GM21786 (cell line): ENCODE measurements around the gene ZSCAN1.
"Not testable (repeated sequence)": the region's sequence is repeated elsewhere in the genome, so short reads cannot be mapped to it uniquely, and the experiment has no call there.

ENCODE experiments used
- ATAC-seq: cut with Tn5 transposase; IDR thresholded peaks from one replicate; pipeline ENCODE4 v1.9.1; 2021; ENCODE audit not compliant: unreplicated experiment

Gene ZSCAN1, protein sequence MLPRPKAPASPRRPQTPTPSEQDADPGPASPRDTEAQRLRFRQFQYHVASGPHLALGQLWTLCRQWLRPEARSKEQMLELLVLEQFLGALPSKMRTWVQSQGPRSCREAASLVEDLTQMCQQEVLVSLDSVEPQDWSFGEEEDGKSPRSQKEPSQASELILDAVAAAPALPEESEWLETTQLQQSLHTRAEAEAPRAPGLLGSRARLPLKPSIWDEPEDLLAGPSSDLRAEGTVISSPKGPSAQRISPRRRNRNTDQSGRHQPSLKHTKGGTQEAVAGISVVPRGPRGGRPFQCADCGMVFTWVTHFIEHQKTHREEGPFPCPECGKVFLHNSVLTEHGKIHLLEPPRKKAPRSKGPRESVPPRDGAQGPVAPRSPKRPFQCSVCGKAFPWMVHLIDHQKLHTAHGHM

DNA sequence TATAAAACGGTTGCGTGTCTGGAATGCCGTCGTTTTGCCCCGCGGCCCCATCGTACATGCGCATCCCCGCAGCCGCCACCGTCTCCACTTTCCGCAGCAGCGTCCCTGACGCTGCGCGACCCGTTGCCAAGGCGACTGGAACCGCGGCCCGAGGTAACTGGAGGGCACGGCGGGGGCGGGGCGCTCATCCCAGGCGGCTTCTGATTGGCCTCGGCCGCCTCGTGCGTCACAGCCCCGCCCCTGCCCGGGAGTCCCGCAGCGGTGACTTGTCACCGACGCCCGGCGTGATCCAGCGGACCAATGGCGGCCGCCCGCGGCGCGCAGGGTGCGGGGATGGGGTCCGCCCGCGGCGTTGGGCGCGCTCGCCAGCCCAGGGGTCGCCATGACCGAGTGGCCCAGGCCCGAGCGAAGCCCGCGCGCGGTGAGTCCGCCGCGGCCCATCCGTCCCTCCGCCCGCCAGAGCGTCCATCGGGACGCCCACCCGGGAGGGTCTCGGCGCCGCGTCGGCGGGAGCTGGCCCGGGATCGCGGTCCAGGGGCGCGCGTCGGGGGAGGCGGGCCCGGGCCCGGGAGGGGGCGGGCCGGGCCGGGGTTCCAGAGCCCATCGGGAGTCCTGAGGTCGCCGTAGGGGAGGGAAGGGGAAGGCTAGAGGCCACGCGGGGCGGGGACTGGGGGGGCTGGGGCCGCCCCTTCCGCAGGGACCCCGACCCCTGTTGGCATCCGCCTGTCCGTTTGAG is at the start of gene ZSCAN1:
Gene ZSCAN1 (plus strand): TSS at position 285 of the 736 bp plus-strand sequence. CDS start 3,812 bp downstream, outside the sequence.
- no peak for ATAC-seq

DNA sequence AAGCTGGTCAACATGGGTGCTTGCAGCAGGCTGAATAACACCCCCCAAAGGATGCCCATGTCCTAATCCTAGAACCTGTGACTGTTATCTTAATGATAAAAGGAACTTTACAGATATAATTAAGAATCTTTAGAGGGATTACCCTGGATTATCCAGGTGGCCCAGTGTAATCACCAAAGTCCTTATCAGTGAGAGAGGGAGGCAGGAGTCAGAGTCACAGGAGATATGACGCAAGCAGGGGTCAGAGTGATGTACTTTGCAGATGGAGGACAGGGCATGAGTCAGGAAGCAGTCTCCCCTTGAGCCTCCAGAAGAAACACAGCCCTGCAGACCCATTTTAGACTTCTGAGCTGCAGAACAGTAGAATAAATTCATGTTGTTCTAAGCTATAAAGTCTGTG is 41.0 kb upstream of the ZSCAN1 start:
- ATAC-seq: no peak

DNA sequence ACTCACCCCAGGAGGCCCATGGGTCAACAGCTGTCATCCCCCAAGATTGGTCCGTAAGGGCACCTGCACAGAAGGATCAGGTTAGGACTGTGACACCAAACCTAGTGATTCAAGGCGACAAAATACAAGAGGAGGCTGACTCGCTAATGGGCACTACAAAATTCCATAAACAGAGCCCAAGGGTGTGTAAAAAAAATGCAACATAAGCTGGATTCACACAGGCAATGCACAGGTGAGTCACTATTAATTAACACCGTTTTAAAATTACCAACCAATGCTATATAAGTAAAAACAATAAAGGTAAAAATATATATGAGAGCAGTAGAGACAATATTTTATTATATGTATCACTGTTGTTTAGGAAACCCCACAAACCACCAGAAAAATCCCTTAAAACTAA is 33.1 kb upstream of the ZSCAN1 start:
- ATAC-seq: no peak

DNA sequence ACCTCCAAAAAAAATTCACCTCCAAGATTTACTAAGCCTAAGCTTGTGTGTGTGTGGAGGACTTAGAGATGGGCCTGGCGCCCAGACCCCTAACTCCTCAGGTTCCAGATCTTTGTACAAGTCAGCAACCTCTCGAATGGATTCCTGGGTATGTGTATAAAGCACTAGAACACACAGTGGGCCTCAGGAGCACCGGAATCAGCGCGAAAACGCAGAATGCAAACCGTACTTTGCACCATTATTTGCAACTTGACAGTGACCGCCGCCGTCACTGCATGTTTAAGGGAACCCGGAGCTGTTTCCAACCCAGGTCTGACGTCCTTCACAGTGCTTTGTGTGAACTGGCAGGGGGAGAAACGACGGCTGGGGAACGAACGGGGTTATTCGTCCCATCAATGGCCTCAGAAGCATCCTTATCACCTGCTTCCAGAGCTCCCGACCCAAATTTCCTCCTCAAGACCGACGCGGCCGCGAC is 31.9 kb upstream of the ZSCAN1 start:
- ATAC-seq: peak; percentile 10

DNA sequence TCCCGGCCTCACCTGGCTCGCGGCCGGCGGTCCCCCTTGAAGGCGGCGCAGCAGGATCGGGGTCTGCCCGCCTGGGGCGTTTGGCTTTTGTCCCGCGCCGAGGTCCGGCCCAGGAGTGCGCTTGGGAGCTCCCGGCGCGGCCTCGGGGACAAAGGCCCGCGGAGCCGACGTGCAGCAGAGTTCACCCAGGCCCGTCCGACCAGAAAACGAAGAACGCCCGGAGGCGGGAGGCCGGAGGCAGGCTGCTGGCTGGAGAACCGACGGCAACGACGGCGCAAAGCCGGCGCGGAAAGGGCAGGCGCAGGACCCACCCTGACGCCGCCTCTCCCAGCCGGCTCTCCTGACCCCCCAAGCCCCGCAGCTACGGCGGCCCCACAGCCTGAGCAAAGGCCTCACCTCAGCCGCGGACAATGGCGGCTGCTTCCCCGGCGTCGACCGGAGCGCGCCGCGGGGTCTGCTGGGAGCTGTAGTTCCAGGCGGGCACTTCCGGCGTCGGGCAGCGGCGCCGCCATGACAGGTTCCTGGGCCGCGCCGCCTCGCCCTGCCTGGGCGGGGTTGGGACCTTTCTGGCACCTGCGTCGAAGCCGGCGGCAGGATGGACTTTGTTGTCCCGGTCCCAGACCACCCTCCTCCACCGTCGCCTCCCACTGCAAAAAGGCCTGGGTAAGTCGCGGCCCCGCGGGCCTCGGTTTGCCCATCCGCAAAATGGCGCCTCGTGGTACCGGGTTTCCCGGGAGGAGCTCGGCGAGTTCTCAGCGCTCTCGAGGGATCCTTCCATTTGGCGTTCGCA is 31.2 kb upstream of the ZSCAN1 start, which contains the start of gene ZNF606:
Gene ZNF606 (minus strand): TSS at position 437 of the 790 bp plus-strand sequence. CDS start 1,501 bp downstream, outside the sequence.
- ATAC-seq: peak; percentile 93

DNA sequence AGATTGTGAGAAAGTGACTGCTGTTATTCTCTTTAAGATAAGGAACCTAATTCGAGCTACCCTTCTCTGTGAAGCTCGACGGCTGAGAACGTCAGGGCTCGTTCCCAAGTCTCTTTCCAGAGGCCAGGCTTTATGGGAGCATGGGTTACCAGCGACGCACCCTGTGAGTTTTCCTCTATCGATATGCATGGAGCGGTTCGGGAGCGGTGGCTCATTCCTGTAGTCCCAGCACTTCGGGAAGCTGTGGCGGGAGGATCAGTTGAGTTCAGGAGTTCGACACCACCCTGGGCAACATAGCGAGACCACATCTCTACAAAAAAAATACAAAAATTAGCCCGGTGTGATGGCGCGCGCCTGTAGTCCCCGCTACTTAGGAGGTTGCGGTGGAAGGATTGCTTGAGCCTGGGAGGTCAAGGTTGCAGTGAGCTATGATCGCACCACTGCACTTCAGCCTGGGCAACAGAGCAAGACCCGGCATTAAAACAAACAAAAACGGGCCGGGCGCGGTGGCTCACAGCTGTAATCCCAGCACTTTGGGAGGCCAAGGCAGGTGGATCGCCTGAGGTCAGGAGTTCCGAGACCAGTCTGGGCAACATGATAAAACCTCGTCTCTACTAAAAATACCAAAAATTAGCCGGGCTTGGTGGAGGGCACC is 30.5 kb upstream of the ZSCAN1 start:
- ATAC-seq: no peak

DNA sequence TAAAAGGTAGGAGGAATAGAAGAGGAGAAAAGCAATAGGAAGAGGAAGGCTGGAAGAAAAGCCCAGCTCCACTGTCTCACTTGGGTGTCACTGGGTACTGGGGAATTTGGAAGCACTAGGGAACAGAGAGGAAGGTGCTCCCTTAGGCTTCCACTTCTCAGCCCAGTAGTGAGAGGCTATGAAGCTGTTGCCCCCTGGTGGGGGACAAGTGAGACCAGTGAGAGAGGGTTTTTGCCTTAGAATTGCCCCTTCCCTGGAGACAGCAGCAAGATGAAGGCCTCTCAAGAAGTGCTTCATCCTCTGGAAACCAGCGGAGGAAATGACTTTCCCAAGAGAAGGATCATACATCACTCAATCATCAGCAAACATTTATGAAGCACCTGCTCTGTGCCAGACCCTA is 26.5 kb upstream of the ZSCAN1 start:
- ATAC-seq: no peak

DNA sequence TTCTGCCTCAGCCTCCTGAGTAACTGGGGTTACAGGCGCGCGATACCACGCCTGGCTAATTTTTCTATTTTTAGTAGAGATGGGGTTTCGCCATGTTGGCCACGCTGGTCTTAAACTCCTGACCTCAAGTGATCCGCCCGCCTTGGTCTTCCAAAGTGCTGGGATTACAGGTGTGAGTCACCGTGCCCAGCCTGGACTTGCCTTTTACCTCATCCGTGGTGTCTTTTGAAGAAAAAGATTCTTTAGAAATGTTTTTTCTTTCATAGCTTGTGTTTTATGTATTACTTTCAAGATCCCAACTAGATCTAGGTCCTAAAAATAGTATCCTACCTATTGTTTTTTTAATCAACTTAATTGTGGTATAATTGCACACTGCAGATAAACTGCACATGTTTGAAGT is 24.9 kb upstream of the ZSCAN1 start:
- not testable (repeated sequence) for ATAC-seq

DNA sequence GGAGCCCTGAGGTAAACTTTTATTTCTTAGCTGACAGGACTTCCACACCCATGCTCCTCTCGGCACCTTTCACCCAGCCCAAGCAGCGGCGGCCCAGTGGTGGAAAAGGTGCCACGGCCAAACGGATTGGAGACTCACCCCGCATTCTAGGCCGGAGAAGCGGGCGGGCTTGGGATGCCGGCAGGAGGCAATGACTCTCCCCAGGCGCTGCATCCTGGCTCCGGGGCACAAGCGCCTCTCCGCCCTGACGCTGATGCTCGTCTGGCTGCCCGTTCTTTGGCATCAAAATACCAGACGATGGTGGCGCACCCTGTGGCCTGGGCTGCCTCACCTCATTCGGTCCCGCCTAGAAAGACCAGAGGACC is 24.5 kb upstream of the ZSCAN1 start:
- no peak for ATAC-seq

DNA sequence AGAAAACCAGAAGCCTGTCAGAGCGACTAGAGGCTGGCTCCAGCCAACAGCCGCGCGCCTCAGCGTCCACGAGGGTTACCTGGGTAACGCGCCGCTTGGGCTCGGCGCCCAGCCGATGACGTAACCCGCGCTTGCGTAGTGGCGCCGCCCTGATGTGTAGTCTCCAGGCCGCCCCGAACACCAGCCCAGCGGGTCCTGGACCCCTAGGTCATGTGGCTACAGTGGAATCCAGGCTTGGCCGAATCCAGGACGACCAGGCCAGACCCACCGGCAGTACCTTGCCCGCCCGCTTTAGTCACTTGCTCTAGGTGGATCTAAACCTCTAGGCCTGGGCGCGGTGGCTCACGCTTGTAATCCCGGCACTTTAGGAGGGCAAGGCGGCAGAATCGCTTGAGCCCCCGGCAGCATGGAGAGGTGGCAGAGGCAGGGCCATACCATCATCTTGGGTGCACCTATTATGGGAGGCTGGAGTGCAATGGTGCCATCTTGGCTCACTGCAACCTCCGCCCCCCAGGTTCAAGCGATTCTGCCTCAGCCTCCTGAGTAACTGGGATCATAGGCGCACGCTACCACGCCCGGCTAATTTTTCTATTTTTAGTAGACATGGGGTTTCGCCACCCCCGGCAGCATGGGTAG is 24.0 kb upstream of the ZSCAN1 start:
- ATAC-seq: no peak

DNA sequence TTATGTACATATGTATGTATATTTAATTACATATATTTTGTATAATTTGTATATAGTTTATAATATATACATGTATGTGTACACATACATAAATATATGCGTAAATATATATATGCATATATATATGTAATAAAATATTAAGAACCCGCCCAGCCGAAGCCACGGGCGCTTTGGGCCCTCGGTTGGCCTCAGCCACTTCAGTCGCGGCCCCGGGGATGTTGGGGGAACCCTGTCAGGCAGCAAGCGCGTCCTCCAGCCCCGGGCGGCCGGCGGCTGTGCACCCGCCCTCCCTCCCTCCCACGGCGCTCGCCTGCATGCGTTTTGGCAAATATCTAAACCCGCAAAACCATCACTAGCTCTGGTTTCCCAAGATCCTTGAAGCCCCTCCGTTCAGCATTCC is 23.3 kb upstream of the ZSCAN1 start:
- no peak for ATAC-seq

DNA sequence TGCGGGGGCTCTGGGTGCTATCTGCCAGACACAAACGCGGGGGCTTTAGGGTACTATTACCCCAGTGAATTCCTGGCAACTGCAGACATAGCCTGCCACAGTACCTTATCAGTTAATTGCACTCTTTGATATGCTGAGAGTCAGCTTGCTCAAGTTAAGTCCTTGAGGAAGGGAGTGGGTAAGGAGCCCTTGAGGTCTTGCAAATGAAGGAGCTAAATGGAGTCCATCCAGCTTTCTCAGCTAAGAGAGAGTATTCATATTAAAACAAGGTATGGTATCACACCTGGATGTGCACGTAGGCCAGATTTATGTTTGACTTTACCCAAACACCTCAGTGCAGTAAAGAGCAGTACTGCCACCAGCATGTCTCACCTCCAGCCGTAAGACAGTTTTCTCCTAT is 19.7 kb upstream of the ZSCAN1 start:
- no peak for ATAC-seq

DNA sequence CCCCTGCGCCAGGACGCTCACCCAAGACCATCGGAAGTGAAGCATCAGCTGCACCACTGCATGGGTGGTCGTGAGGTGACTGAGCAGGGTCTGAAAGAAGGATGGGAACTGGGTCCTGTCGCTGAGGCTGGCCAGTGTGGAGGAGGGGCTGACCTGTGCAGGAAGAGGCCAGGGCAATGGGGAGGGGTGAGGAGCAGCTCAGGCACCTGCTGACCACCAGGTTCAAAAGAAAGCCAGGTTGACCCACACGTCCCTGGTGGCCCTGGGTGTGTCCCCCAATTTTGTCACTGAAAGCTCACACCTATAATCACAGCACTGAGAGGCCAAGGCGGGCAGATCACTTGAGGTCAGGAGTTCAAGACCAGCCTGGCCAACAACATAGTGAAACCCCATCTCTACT is 13.7 kb upstream of the ZSCAN1 start:
- ATAC-seq: no peak

DNA sequence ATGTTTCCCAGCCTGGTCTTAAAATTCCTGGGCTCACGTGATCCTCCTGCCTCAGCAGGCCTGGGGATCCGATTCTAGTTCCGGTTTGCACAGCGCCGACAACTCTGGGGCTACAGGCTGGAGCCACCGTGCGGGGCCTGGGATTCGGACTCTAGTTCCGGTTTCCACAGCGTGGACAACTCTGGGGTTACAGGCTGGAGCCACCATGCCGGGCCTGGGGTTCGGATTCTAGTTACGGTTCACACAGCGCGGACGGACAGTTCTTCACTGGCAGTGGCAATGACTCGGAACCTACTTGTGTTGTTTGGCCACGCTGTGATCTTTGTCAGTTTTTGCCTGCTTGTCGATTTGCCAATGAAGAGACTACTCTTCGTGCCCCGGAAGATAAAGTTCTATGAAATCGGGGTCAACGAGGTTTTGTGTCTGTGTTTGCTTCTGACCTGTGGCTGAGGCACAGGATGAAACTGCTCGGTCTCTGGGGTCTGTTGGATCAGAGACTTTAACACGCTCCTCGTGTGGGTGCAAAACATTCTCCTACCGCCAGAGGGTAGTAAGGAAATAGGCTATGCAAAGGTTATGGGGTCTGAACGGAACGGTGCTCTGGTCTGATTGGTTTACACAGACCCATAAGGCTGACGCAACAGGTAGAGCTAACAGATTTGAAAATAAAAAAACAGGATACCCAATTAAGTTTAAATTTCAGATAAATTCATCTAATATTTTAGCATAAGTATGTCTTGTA is 12.1 kb upstream of the ZSCAN1 start:
- ATAC-seq: no peak

DNA sequence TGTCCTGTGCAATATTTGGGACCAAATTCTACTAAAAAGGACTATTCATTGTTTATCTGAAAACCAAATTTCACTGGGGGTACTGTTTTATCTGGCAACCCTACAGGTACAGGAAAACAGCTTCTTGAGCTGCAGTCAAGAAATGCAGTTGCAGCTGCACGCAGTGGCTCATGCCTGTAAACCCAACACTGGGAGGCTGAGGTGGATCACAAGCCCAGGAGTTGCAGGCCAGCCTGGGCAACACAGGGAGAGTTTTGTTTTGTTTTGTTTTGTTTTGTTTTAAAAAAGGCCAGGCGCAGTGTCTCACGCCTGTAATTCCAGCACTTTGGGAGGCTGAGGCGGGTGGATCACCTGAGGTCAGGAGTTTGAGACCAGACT is 11.6 kb upstream of the ZSCAN1 start:
- ATAC-seq: no peak

DNA sequence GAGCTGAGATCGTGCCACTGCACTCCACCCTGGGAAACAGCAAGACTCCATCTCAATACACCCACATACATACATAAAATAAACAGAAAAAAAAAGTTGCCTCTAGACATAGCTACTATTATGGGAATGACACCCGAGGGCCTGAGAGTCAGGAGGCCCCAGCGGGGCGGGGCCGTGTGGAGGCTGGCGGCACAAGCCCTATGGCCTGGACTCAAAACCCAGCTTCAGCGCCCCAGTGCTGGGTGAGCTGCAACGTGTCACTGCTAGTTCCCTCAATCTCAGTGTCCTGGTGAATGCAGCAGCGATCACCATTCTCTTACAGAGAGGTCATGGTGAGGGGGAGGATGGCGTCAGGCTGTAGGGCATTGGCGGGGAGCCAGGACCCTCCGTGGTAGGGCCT is 9.2 kb upstream of the ZSCAN1 start:
- ATAC-seq: no peak

DNA sequence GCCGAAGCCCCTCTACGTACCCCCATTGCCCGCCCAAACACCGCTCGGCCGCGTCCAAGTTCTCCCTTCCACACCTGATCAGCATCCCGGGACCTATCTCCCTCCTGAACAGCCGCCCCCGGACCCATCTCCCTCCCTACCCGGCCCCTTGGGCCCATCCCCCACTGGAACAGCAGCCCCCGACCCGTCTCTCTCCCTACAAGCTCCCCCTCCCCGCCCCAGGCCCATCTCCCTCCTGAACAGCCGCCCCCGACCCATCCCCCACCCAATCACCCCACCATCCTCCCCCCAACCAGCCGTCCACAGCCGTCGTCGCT is 610 bp downstream of the ZSCAN1 start:
- ATAC-seq: no peak

DNA sequence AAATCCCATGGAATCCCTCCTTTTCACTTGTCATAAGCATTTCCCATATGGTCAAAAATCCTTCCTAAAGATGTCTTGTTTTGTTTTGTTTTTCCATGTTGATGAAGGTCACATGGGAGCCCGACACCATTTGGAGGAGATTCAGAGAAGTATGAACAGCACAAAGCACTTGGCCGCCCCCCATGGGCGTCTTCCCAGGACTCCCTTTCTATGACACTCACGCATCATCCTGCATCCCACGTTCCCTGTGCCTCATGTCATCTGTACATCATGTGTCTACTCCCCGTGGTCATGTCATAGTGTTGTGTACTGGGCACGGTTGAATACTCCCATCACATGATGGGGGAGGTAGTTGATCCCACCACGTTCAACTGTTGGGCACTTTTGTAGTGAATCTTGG is 2.0 kb downstream of the ZSCAN1 start:
- no peak for ATAC-seq

DNA sequence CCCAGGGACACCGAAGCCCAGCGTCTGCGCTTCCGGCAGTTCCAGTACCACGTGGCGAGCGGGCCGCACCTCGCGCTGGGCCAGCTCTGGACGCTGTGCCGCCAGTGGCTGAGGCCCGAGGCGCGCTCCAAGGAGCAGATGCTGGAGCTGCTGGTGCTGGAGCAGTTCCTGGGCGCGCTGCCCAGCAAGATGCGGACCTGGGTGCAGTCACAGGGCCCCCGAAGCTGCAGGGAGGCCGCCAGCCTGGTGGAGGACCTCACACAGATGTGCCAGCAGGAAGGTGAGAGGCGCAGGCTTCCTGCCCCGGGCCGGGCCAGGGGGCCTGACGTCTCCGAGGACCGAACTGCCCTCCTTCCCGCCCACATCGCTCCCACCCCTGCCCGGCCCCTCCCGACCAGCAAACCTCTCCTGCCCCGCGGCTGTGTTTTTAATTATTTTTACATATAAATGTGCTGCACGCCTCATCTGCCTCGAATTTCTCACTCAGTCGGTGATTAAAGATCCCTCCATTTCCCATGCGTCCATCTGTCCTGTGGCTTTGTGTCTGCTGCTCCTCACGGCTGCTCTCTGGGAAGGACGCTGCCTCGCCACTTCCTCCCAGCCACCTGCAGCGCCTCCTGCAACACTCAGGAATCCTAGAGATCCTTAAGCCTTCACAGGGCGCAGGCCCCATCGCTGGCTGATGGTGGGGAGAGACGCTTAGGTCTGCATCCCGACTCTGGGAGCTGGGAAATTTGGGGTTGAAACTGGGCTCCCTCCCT is 4.3 kb downstream of the ZSCAN1 start:
- ATAC-seq: no peak
